ENCODE data around the gene RAG1. TPM values are rescaled to one million over a fixed set of nuclear protein-coding genes. Genes with fewer than 3 reads are reported as not detected.

The RAG1 gene
- polyA plus RNA-seq, 1 donor from 2014 or later = 0.06 TPM

DNA sequence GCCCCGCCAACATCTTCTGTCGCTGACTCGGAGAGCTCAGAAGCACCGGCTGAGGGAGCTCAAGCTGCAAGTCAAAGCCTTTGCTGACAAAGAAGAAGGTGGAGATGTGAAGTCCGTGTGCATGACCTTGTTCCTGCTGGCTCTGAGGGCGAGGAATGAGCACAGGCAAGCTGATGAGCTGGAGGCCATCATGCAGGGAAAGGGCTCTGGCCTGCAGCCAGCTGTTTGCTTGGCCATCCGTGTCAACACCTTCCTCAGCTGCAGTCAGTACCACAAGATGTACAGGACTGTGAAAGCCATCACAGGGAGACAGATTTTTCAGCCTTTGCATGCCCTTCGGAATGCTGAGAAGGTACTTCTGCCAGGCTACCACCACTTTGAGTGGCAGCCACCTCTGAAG, 6.7 kb downstream of the RAG1 start:
- Mint-ChIP-seq H3K4me3 (no peak overlapping the region), H3K27ac (no peak overlapping the region), H3K27me3 (peaks cover 35% of the 10 kb centered on the region)

DNA sequence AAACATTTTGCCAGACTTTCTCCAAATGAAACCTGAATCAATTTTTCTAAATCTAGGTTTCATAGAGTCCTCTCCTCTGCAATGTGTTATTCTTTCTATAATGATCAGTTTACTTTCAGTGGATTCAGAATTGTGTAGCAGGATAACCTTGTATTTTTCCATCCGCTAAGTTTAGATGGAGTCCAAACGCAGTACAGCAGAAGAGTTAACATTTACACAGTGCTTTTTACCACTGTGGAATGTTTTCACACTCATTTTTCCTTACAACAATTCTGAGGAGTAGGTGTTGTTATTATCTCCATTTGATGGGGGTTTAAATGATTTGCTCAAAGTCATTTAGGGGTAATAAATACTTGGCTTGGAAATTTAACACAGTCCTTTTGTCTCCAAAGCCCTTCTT, 9.6 kb downstream of the RAG1 start:
- Mint-ChIP-seq H3K4me3 (no peak overlapping the region), H3K36me3 (peaks cover 8% of the 10 kb centered on the region), H3K4me1 (no peaks in the 10 kb centered on the region), H3K27ac (no peak overlapping the region), H3K9me3 (peaks cover 1 to 12% (median 3%) of the 10 kb centered on the region in 3 donors), H3K27me3 (peaks cover 24% of the 10 kb centered on the region)

More for the DNA sequence above, 6.7 kb downstream of the RAG1 start:
- no peaks in the 10 kb centered on the region for H3K9me3 Mint-ChIP-seq
- H3K36me3 Mint-ChIP-seq = peaks cover 7% of the 10 kb centered on the region
- no peaks in the 10 kb centered on the region for H3K4me1 Mint-ChIP-seq

DNA sequence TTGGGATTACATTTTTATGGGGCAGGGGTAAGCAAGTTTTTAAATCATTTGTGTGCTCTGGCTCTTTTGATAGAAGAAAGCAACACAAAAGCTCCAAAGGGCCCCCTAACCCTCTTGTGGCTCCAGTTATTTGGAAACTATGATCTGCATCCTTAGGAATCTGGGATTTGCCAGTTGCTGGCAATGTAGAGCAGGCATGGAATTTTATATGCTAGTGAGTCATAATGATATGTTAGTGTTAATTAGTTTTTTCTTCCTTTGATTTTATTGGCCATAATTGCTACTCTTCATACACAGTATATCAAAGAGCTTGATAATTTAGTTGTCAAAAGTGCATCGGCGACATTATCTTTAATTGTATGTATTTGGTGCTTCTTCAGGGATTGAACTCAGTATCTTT, 10.1 kb downstream of the RAG1 start:
- Mint-ChIP-seq H3K36me3 (peaks cover 8% of the 10 kb centered on the region), H3K9me3 (peaks cover 3 to 12% (median 3%) of the 10 kb centered on the region in 3 donors), H3K27me3 (peaks cover 19% of the 10 kb centered on the region), H3K4me1 (no peaks in the 10 kb centered on the region), H3K27ac (no peak overlapping the region), H3K4me3 (no peak overlapping the region)

DNA sequence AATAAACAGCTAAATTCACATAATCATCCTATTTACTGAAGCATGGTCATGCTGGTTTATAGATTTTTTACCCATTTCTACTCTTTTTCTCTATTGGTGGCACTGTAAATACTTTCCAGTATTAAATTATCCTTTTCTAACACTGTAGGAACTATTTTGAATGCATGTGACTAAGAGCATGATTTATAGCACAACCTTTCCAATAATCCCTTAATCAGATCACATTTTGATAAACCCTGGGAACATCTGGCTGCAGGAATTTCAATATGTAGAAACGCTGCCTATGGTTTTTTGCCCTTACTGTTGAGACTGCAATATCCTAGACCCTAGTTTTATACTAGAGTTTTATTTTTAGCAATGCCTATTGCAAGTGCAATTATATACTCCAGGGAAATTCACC, 10.7 kb downstream of the RAG1 start:
- no peak overlapping the region for H3K27ac Mint-ChIP-seq
- peaks cover 8% of the 10 kb centered on the region for H3K36me3 Mint-ChIP-seq
- H3K4me3 Mint-ChIP-seq = no peak overlapping the region
- peaks cover 3 to 12% (median 3%) of the 10 kb centered on the region in 3 donors for H3K9me3 Mint-ChIP-seq
- no peaks in the 10 kb centered on the region for H3K4me1 Mint-ChIP-seq
- peaks cover 19% of the 10 kb centered on the region for H3K27me3 Mint-ChIP-seq

DNA sequence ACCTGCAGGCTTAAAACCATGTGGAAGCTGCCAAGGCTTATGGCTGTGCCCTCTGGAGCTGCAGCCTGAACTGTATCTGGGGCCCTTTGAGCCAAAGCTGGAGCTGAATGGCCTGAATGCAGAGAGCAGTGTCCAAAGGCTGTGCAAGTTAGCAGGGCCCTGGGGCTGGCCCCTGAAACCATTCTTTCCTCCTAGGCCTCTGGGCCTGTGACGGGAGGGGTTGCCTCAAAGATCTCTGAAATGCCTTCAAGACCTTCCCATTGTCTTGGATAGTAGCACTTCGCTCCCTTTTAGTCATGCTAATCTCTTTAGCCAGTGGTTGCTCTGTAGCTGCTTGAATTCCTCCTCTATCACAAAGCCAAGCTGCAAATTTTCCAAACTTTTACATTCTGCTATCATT, 13.7 kb downstream of the RAG1 start:
- H3K36me3 Mint-ChIP-seq = peaks cover 6% of the 10 kb centered on the region
- H3K27ac Mint-ChIP-seq = no peak overlapping the region
- H3K4me3 Mint-ChIP-seq = no peak overlapping the region
- no peaks in the 10 kb centered on the region for H3K4me1 Mint-ChIP-seq
- H3K27me3 Mint-ChIP-seq = peaks cover 6% of the 10 kb centered on the region
- peaks cover 3 to 12% (median 3%) of the 10 kb centered on the region in 3 donors for H3K9me3 Mint-ChIP-seq

DNA sequence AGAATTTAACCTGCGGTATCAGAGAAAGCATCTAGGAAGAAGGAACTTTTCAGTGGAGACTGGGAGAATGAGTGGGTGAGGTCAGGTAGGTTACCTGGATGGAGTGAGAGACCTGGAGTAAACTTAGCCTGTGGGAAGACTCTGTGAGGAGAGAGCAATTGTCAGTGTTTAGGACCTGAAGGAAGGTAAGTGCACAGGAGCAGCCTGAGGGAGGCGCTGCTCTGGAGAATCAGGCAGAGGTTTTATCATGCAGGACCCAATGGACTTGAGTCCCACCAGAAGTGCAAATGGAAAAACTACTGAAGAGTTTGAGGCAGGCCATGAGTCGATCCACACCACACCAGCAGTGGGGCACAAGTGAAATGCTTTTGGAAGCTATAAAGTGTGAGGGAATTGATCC, 15.9 kb downstream of the RAG1 start:
- peaks cover 3 to 12% (median 3%) of the 10 kb centered on the region in 3 donors for H3K9me3 Mint-ChIP-seq
- no peaks in the 10 kb centered on the region for H3K4me1 Mint-ChIP-seq
- peaks cover 6% of the 10 kb centered on the region for H3K36me3 Mint-ChIP-seq
- H3K4me3 Mint-ChIP-seq = no peak overlapping the region
- H3K27me3 Mint-ChIP-seq = peaks cover 6% of the 10 kb centered on the region
- H3K27ac Mint-ChIP-seq = no peak overlapping the region

DNA sequence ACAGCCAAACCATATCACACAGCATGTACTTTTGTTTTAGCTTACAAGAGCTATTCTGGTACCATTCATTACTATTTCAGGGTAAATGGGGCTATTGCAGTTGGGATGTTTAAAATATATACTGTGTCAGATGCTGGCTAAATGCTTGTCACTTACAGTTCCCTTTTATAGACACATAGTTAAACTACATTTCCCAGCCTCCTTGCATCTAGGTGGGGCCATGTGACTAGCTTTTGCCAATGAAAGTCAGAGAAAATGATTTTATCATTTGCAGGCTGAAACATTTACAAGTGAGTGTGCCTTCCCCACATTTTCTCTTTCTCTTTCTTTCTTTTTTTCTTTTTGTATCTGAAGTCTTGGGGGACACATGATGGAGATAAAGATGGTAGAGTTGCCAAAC, 18.7 kb downstream of the RAG1 start:
- H3K27ac Mint-ChIP-seq = no peak overlapping the region

DNA sequence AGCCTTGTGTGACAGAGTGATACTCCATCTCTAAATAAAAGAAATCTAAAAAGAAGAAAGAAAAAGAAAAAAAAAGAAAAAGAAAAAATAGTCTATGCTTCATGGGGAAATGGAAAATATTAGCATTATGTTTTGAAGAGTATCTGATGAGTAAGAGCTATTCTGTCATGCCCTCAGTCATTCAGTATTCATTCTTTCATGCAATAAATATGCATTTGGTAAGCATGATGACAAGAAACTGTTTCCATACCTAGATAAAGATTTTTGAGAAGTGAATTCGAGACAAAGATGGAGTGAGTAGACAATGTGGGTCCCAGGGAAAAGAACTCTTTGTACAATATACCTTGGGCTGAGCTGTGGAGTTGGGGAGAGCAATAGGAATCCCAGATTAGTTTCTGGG, 20.3 kb downstream of the RAG1 start:
- H3K27me3 Mint-ChIP-seq = peaks cover 13% of the 10 kb centered on the region

More for the DNA sequence above, 18.7 kb downstream of the RAG1 start:
- Mint-ChIP-seq H3K36me3 (no peaks in the 10 kb centered on the region), H3K4me3 (no peak overlapping the region), H3K9me3 (peaks cover 3 to 8% (median 3%) of the 10 kb centered on the region in 3 donors), H3K27me3 (peaks cover 7% of the 10 kb centered on the region), H3K4me1 (no peaks in the 10 kb centered on the region)

DNA sequence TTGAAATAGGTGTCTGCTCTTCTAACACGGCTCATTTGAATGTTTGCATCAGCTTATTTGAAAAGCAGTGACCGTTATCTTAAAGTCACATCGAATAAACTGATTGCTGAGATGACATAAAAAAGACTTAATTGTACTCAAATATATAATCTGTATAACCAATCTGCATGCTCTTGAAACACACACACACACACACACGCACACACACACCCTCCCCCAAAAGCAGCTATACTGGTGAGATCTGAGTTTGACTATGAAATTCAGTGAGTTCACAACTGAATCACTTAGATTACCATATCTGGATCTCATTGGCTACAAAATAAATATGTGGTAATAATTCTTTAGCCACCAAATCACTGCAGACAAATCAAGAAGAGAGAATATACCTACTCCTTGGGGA, 22.7 kb downstream of the RAG1 start:
- Mint-ChIP-seq H3K36me3 (no peaks in the 10 kb centered on the region), H3K27ac (no peak overlapping the region), H3K4me3 (no peak overlapping the region), H3K9me3 (no peaks in the 10 kb centered on the region), H3K4me1 (peaks cover 4 to 5% (median 5%) of the 10 kb centered on the region in 3 donors), H3K27me3 (peaks cover 26% of the 10 kb centered on the region)

More for the DNA sequence above, 20.3 kb downstream of the RAG1 start:
- Mint-ChIP-seq H3K36me3 (no peaks in the 10 kb centered on the region), H3K9me3 (no peaks in the 10 kb centered on the region), H3K4me1 (no peaks in the 10 kb centered on the region), H3K27ac (no peak overlapping the region), H3K4me3 (no peak overlapping the region)

DNA sequence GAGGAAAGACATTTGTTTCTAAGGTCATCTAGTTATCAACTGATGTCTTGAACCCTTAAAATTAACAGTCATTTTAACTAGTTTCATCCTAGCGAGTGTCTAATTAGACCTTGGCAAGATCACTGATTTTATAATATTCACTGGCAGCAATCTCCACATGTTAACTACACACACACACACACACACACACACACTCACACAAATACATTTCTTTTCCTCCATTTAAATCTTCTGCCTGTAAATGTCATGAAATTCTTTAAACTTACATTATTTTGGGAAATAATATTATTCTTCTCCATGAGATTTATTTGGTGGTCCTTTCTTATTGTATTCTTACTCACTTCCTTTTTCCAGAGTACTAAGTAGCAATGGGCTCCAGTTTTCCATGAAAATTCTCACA, 23.6 kb downstream of the RAG1 start:
- H3K27me3 Mint-ChIP-seq = peaks cover 26% of the 10 kb centered on the region

DNA sequence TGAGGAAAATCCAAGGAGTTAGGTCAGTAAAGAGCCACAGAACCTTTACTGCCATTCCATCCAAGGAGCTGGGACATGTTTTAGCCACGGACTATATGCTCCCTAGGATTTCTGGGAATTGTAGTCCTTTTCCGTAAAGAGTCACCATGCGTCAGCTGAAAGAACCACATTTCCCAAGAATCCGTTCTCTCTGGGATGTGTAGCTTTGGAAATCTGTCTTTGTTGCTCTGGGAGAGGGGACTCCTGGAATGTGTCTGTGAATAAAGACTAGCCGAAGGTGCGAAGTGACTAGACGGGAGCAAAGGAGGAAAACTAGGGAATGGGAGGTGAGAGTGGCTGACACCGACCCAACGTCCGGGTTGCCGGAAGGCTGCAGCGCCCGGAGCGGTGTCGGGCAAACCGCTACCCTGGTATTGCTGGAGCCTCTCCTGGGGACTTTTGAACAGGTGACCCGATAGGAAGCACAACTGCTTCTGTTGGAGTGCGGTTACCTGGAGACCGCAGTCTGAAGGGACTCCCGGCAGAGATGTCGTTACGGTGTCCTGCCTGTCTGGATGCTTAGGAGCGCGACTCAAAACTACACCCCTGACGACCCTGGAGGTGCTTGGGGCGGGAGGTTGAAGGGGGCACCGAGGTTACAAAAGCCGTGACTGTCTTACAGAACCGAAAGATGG, 26.6 kb downstream of the RAG1 start, which contains the start of gene IFTAP:
TSS of gene IFTAP (plus strand) at position 187 of the 674 bp plus-strand sequence. CDS start 15,602 bp downstream, outside the sequence.
- Mint-ChIP-seq H3K9me3 (no peaks in the 10 kb centered on the region), H3K36me3 (no peaks in the 10 kb centered on the region), H3K27ac (no peak within 1 kb of the TSS), H3K4me3 (peak within 1 kb of the TSS; percentile 72 to 88 (median 82)), H3K27me3 (peaks cover 29% of the 10 kb centered on the region), H3K4me1 (peaks cover 4 to 5% (median 5%) of the 10 kb centered on the region in 3 donors)

More for the DNA sequence above, 23.6 kb downstream of the RAG1 start:
- no peak overlapping the region for H3K4me3 Mint-ChIP-seq
- no peaks in the 10 kb centered on the region for H3K36me3 Mint-ChIP-seq
- H3K27ac Mint-ChIP-seq = no peak overlapping the region
- no peaks in the 10 kb centered on the region for H3K9me3 Mint-ChIP-seq
- peaks cover 4 to 5% (median 5%) of the 10 kb centered on the region in 3 donors for H3K4me1 Mint-ChIP-seq

DNA sequence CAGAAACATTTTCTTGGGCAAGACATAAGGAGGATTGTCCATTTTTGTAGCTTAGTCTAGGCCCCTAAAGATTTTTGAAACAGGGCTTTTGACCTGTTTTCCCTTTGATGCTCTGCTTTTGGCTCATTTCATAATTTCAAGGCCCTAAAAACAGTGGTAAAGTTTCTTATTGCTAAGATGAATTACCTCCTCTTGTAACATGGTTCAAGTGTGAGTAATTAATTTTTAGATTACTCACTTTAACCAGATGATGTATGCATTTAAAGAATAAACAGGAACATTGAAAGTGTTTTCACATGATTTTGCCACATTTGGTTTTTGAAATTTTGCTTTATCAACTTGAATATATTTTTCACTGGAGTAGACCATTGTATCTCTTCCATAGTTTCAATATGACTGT, 29.1 kb downstream of the RAG1 start:
- Mint-ChIP-seq H3K36me3 (no peaks in the 10 kb centered on the region), H3K4me3 (no peak overlapping the region), H3K27ac (no peak overlapping the region), H3K27me3 (peaks cover 28% of the 10 kb centered on the region), H3K4me1 (peaks cover 4 to 5% (median 5%) of the 10 kb centered on the region in 3 donors), H3K9me3 (no peaks in the 10 kb centered on the region)

DNA sequence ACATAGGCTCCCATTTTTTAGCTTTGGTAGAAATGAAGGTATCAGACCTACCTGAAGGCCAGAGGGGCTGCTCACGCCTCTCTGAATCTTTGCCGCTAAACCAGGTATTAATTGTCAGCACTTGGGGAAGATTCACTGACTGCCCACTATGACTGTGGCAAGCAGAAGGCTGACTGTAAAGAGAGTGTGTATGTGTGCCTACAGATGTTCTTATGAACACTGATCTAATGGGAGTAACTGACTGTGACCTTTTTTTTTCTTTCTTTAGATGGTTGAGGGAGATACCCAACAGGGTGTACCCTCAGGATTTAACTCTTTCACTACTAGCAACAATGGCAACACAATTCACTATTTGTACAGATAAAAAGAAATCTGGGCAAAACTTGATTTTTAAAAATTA, 30.2 kb downstream of the RAG1 start, which contains the start of gene RAG2:
TSS of gene RAG2 (minus strand) at position 186 of the 400 bp plus-strand sequence. CDS start 4,068 bp downstream, outside the sequence.
- Mint-ChIP-seq H3K9me3 (no peaks in the 10 kb centered on the region), H3K4me1 (peaks cover 4 to 5% (median 5%) of the 10 kb centered on the region in 3 donors), H3K27me3 (peaks cover 28% of the 10 kb centered on the region), H3K36me3 (no peaks in the 10 kb centered on the region), H3K4me3 (no peak within 1 kb of the TSS), H3K27ac (no peak within 1 kb of the TSS)

DNA sequence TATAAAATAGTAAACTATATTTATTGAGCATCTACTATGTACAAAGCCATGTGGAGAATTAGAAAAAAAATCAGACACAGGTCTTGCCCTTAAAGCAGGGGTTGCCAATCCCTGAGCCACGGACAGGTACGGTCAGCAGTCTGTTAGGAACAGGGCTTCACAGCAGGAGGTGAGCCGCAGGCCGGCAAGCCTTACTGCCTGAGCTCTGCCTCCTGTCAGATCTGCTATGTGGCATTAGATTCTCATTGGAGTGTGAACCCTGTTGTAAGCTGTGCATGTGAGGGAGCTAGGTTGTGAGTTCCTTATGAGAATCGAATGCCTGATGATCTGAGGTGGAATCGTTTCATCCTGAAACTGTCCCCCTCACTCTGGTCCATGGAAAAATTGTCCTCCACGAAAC, 32.4 kb downstream of the RAG1 start:
- Mint-ChIP-seq H3K4me1 (no peaks in the 10 kb centered on the region), H3K36me3 (no peaks in the 10 kb centered on the region), H3K4me3 (no peak overlapping the region), H3K9me3 (no peaks in the 10 kb centered on the region), H3K27ac (no peak overlapping the region), H3K27me3 (peaks cover 27% of the 10 kb centered on the region)

DNA sequence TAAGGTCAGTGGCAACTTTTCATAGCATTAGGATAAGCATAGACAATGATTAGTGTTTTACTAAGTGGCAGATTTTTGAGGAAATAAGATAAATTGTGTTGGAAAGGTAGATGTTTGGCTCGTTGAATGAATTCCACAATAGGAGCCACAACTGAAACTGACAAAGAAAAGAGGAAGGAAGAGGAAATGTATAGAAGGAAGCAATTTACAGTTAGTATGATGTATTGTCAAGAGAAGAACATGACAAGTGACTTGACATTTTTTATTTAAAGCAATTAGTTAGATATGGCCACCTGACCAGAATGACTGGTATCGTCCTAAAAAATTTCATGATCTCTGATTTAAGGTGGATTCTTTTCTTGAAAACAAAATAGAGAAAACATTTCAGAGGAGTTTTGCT, 33.3 kb downstream of the RAG1 start:
- H3K27me3 Mint-ChIP-seq = peaks cover 28% of the 10 kb centered on the region
- no peaks in the 10 kb centered on the region for H3K36me3 Mint-ChIP-seq
- H3K9me3 Mint-ChIP-seq = no peaks in the 10 kb centered on the region
- no peak overlapping the region for H3K27ac Mint-ChIP-seq
- H3K4me3 Mint-ChIP-seq = no peak overlapping the region
- no peaks in the 10 kb centered on the region for H3K4me1 Mint-ChIP-seq

DNA sequence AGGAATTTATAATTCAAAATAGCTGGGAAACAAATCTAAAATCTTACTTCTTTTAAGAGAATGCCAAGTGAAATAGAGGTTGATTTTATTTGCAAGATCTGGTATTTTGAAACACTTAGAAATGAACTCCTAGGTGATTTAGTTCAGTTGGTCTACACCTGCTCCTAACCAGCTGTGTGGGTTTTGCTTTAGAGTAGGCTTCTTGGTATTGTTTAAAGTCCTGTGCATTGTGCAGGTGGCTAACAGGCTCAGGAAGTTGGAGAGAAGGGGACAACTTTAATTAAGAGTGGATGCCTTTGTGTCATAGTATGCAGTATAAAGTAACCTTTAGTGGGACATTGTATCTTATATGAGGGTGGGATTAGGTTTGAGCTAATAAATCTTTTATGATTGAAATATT, 34.3 kb downstream of the RAG1 start:
- H3K36me3 Mint-ChIP-seq = no peaks in the 10 kb centered on the region
- no peak overlapping the region for H3K27ac Mint-ChIP-seq
- peaks cover 28% of the 10 kb centered on the region for H3K27me3 Mint-ChIP-seq
- H3K4me3 Mint-ChIP-seq = no peak overlapping the region
- H3K4me1 Mint-ChIP-seq = no peaks in the 10 kb centered on the region
- no peaks in the 10 kb centered on the region for H3K9me3 Mint-ChIP-seq
